B cell (primary cell): ENCODE results near the gene FAM83G. TPM values are rescaled to one million over a fixed set of nuclear protein-coding genes. Genes with fewer than 3 reads are reported as not detected.

Experiments
- ATAC-seq: fragments of 200-7000 bp; cut with Tn5 transposase; one replicate; pipeline ENCODE4 v1.10.0; 2021; ENCODE audit warnings: low read depth, mild to moderate bottlenecking, moderate number of reproducible peaks, moderate library complexity
- CTCF ChIA-PET: fragments of 350-600 bp; sonication (Branson Sonifier 250); formaldehyde crosslinking; loops from one replicate; lab custom pipeline; 2021; ENCODE audit warnings: antibody characterized with exemption, inconsistent platforms; lab: Charles Lee
- POLR2A ChIA-PET: fragments of 350-600 bp; sonication (Branson Sonifier 250); formaldehyde crosslinking; loops from one replicate; lab custom pipeline; 2021; ENCODE audit warnings: antibody characterized with exemption; lab: Charles Lee
- DNase-seq: peaks from one replicate; pipeline ENCODE4 v3.0.0; 2013
- H2AFZ ChIP-seq: 2 replicates; pipeline ENCODE4 v1.6.1; 2012; ENCODE audit warnings: mild to moderate bottlenecking, low read depth, low read length; ENCODE audit not compliant: insufficient read depth, poor library complexity, severe bottlenecking
- H3K27ac ChIP-seq, 2 donors: 1 replicate in 1 of 2; 2 replicates in 1 of 2; pipeline ENCODE4 v1.5.1; 2012 to 2013; ENCODE audit warnings: low read length in 2 of 2, mild to moderate bottlenecking in 2 of 2, moderate library complexity in 1 of 2
- H3K27me3 ChIP-seq, 4 experiments: fragments of 200-600 bp in 1 of 4; sonication (generic) in 1 of 4; replicated peaks in 1 of 4; 1 replicate in 2 of 4; 2 replicates in 2 of 4; pipeline versions ENCODE4 v1.6.1 to v1.7.0; 2013 to 2016; ENCODE audit warnings: low read length in 3 of 4, mild to moderate bottlenecking in 2 of 4, mixed read lengths in 1 of 4, moderate library complexity in 1 of 4; ENCODE audit not compliant: insufficient read depth in 4 of 4, control insufficient read depth in 3 of 4; ENCODE audit errors: control extremely low read depth in 1 of 4
- H3K36me3 ChIP-seq, 2 experiments: replicated peaks in 1 of 2; 1 replicate in 1 of 2; 2 replicates in 1 of 2; pipeline versions ENCODE4 v1.6.1 to v1.7.1; 2013; ENCODE audit warnings: low read length in 1 of 2; ENCODE audit not compliant: insufficient read depth in 2 of 2, control insufficient read depth in 1 of 2; ENCODE audit errors: control extremely low read depth in 1 of 2, extremely low read depth in 1 of 2
- H3K4me1 ChIP-seq, 2 donors: fragments of 200-600 bp in 1 of 2; sonication (generic) in 1 of 2; 1 replicate in 1 of 2; 2 replicates in 1 of 2; pipeline versions ENCODE4 v1.5.1 to v1.6.1; 2013 to 2017; ENCODE audit warnings: low read length in 2 of 2; ENCODE audit not compliant: control insufficient read depth in 2 of 2, insufficient read depth in 2 of 2
- H3K4me2 ChIP-seq: replicated peaks from 2 replicates; pipeline ENCODE3; 2012; ENCODE audit warnings: mild to moderate bottlenecking, low read depth, low read length; ENCODE audit not compliant: poor library complexity, severe bottlenecking
- H3K4me3 ChIP-seq, 5 experiments: fragments of 200-600 bp in 1 of 5; sonication (generic) in 1 of 5; 1 replicate in 3 of 5; 2 replicates in 2 of 5; pipeline versions ENCODE4 v1.5.1 to v1.7.0; 2011 to 2016; ENCODE audit warnings: low read length in 4 of 5, mild to moderate bottlenecking in 4 of 5, low read depth in 2 of 5, control low read depth in 1 of 5, moderate library complexity in 1 of 5; ENCODE audit not compliant: insufficient read depth in 1 of 5; ENCODE audit errors: control extremely low read depth in 1 of 5, extremely low read depth in 1 of 5
- H3K79me2 ChIP-seq: fragments of 200-600 bp; sonication (generic); one replicate; pipeline ENCODE4 v1.6.0; 2016; ENCODE audit warnings: low read length; ENCODE audit not compliant: control insufficient read depth, insufficient read depth
- H3K9ac ChIP-seq: fragments of 200-600 bp; sonication (generic); 2 replicates; pipeline ENCODE4 v1.6.1; 2017; ENCODE audit warnings: mild to moderate bottlenecking, low read length, moderate library complexity
- H3K9me3 ChIP-seq, 3 donors: one replicate each; pipeline versions ENCODE4 v1.6.1 to v1.7.1; 2013; ENCODE audit warnings: low read length in 2 of 3; ENCODE audit not compliant: control insufficient read depth in 2 of 3, insufficient read depth in 1 of 3; ENCODE audit errors: control extremely low read depth in 1 of 3
- H4K20me1 ChIP-seq: 2 replicates; pipeline ENCODE4 v1.6.0; 2012; ENCODE audit warnings: mild to moderate bottlenecking, low read length; ENCODE audit not compliant: insufficient read depth, control insufficient read depth, poor library complexity, severe bottlenecking
- H3K27ac Mint-ChIP-seq: one replicate; pipeline ENCODE4 v1.8.0; 2021; ENCODE audit warnings: mixed read lengths
- H3K27me3 Mint-ChIP-seq: one replicate; pipeline ENCODE4 v1.8.0; 2021; ENCODE audit warnings: mixed read lengths
- H3K4me1 Mint-ChIP-seq: one replicate; pipeline ENCODE4 v1.8.0; 2021; ENCODE audit warnings: mixed read lengths
- H3K4me3 Mint-ChIP-seq: one replicate; pipeline ENCODE4 v1.8.0; 2021; ENCODE audit warnings: mixed read lengths
- H3K9me3 Mint-ChIP-seq: one replicate; pipeline ENCODE4 v1.8.0; 2022; ENCODE audit warnings: mixed read lengths; ENCODE audit not compliant: insufficient read depth
- EZH2 ChIP-seq: IDR thresholded peaks from 2 replicates; pipeline ENCODE4 v1.6.1; 2012; ENCODE audit warnings: borderline replicate concordance, low read depth, mild to moderate bottlenecking, moderate library complexity, low read length; ENCODE audit not compliant: insufficient read depth, poor library complexity, severe bottlenecking
- WGBS: methylation state at CpG from one replicate; pipeline ENCODE4 v1.1.5; 2013; ENCODE audit warnings: missing lambda C conversion rate; ENCODE audit not compliant: insufficient coverage; 5-methylcytosine and 5-hydroxymethylcytosine counted together
- intact Hi-C: fragments of 100-400 bp; cut with micrococcal nuclease; formaldehyde crosslinking; loops from one replicate; pipeline ENCODE4 v1.10.0; 2022
- polyA plus RNA-seq: library from polyadenylated mRNA; depleted of rRNA; stranded (reverse); fragments of >200 nt; gene quantifications from 2 replicates; pipeline ENCODE4 v1.2.3, GENCODE V29; 2012
- total RNA-seq, 2 donors: library from RNA; stranded (reverse); fragments of 120-200 nt in 1 of 2; gene quantifications; 1 replicate in 1 of 2; 2 replicates in 1 of 2; pipeline versions ENCODE4 v1.2.3 to v1.2.4, GENCODE V29; 2013 to 2022
- TF ChIP-seq, protein P1 (sequence below): fragments of 200-600 bp; IDR thresholded peaks from one replicate; pipeline ENCODE4 v1.8.0; 2022; ENCODE audit warnings: antibody characterized with exemption, mild to moderate bottlenecking

Gene FAM83G
- total and polyA plus RNA-seq, 2 donors (not counting 1 experiment from before 2014, with no cell fraction given) = 4.7 to 14.3 TPM

- DNase-seq = no peak
Measured at GRCh38 chr17:18988546-18989173, 15.9 kb downstream of the FAM83G start.

More at GRCh38 chr17:18988546-18989173, 15.9 kb downstream of the FAM83G start:
- no peak overlapping the region for H3K27ac Mint-ChIP-seq
- WGBS = 94% methylated on average over 9 of the region's 9 CpGs
- no peaks in the 10 kb centered on the region for H3K27me3 ChIP-seq
- intact Hi-C loops = no loop called here
- ChIA-PET POLR2A (interaction anchor here (0.6 kb wide), 1 partner anchor 33 kb away, joined by 4 read pairs; no protein-coding TSS in a partner anchor), CTCF (no interaction called here)
- no peak overlapping the region for H3K9ac ChIP-seq
- TF ChIP-seq EZH2 = no peak
- TF ChIP-seq, protein P1, sequence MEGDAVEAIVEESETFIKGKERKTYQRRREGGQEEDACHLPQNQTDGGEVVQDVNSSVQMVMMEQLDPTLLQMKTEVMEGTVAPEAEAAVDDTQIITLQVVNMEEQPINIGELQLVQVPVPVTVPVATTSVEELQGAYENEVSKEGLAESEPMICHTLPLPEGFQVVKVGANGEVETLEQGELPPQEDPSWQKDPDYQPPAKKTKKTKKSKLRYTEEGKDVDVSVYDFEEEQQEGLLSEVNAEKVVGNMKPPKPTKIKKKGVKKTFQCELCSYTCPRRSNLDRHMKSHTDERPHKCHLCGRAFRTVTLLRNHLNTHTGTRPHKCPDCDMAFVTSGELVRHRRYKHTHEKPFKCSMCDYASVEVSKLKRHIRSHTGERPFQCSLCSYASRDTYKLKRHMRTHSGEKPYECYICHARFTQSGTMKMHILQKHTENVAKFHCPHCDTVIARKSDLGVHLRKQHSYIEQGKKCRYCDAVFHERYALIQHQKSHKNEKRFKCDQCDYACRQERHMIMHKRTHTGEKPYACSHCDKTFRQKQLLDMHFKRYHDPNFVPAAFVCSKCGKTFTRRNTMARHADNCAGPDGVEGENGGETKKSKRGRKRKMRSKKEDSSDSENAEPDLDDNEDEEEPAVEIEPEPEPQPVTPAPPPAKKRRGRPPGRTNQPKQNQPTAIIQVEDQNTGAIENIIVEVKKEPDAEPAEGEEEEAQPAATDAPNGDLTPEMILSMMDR = no peak
- ATAC-seq = no peak
- no peaks in the 10 kb centered on the region for H3K9me3 Mint-ChIP-seq
- H3K4me3 ChIP-seq = no peak overlapping the region
- H4K20me1 ChIP-seq = peaks cover 37% of the 10 kb centered on the region
- peaks cover 15 to 18% of the 10 kb centered on the region in 2 donors for H3K4me1 ChIP-seq
- H3K4me1 Mint-ChIP-seq = peaks cover 15% of the 10 kb centered on the region
- H3K27me3 Mint-ChIP-seq = no peaks in the 10 kb centered on the region
- no peak overlapping the region for H2AFZ ChIP-seq
- peaks cover 7% of the 10 kb centered on the region for H3K79me2 ChIP-seq
- no peaks in the 10 kb centered on the region for H3K9me3 ChIP-seq
- H3K27ac ChIP-seq = no peak overlapping the region
- H3K4me3 Mint-ChIP-seq = no peak overlapping the region
- peaks cover 0 to 8% of the 10 kb centered on the region in 2 experiments for H3K36me3 ChIP-seq
- H3K4me2 ChIP-seq = no peak overlapping the region
